Thymus (tissue), 11 donors: Measurements from ENCODE around the gene ZFP69B. TPM values are rescaled to one million over a fixed set of nuclear protein-coding genes. Genes with fewer than 3 reads are reported as not detected.

Experiments
- DNase-seq, 9 donors: peaks; one replicate each; pipeline ENCODE4 v3.0.0-alpha.2; 2013; ENCODE audit warnings: low spot score in 9 of 9, low read depth in 6 of 9, missing footprints in 1 of 9
- H3K27ac ChIP-seq, 2 donors: one replicate each; pipeline ENCODE4 v1.5.1; 2013; ENCODE audit warnings: control low read depth in 1 of 2, low read depth in 1 of 2, low read length in 1 of 2, mild to moderate bottlenecking in 1 of 2, moderate library complexity in 1 of 2
- H3K27me3 ChIP-seq, 2 donors: one replicate each; pipeline ENCODE4 v1.5.1; 2013; ENCODE audit warnings: low read length in 1 of 2; ENCODE audit not compliant: control insufficient read depth in 2 of 2, insufficient read depth in 1 of 2
- H3K36me3 ChIP-seq, 2 donors: one replicate each; pipeline ENCODE4 v1.5.1; 2013; ENCODE audit warnings: low read length in 1 of 2, mild to moderate bottlenecking in 1 of 2, moderate library complexity in 1 of 2; ENCODE audit not compliant: control insufficient read depth in 2 of 2, insufficient read depth in 2 of 2
- H3K4me1 ChIP-seq, 2 donors: one replicate each; pipeline ENCODE4 v1.5.1; 2013; ENCODE audit warnings: low read length in 2 of 2; ENCODE audit not compliant: control insufficient read depth in 2 of 2, insufficient read depth in 2 of 2
- H3K4me3 ChIP-seq, 2 donors: one replicate each; pipeline ENCODE4 v1.5.1; 2013; ENCODE audit warnings: low read length in 2 of 2, control low read depth in 1 of 2, mild to moderate bottlenecking in 1 of 2
- H3K9me3 ChIP-seq, 2 donors: one replicate each; pipeline ENCODE4 v1.5.1; 2013; ENCODE audit warnings: low read length in 1 of 2, mild to moderate bottlenecking in 1 of 2; ENCODE audit not compliant: control insufficient read depth in 2 of 2, insufficient read depth in 1 of 2
- WGBS: extraction: QIAGEN DNeasy Blood & Tissue Kit; methylation state at CpG from one replicate; pipeline ENCODE4 v1.1.7; 2013; 5-methylcytosine and 5-hydroxymethylcytosine counted together
- polyA plus RNA-seq: library from polyadenylated mRNA; stranded (reverse); fragments of 200-250 nt; gene quantifications from one replicate; pipeline ENCODE4 v1.2.3, GENCODE V29; 2013
- total RNA-seq: library from RNA; stranded (reverse); fragments of 120-200 nt; gene quantifications from one replicate; pipeline ENCODE4 v1.2.4, GENCODE V29; 2013
- donor health status: healthy.

Gene ZFP69B
- total and polyA plus RNA-seq, 2 donors: 1.4 to 2.9 TPM

DNA sequence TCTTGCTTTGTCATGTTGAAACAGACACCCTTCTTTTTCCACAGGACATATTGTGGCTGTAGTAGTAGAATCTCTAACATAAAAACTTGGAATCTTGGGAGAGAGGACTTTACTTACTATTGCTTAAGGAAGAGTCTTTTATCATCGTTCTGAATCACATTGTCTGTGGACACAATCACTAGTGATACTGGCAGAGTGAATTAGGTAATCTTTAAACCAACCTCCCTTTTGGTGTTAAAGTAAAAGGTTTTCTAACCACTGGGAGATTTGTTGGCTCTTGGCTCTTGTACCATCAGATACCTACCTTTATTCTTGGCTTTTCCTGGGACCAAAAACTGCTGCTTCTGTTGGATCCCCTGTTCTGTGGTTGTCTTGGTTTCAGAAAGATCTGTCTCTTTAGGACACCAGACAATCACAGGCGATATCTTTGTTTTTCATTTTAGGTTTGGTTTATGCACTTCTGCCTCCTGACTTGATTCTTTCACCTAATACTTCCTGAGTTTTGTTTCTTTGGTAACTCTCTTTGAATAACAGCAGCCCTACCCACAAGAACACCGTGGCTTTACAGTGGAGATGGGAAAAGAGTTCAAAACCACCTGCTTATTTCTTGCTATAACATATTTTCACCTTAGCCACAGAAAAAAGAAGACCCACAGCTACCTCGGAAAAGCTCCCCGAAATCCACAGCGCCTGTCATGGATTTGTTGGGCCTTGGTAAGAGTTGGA, 36.6 kb upstream of the ZFP69B start:
- Histone ChIP-seq H3K4me3 (no peak overlapping the region), H3K9me3 (no peaks in the 10 kb centered on the region), H3K27me3 (no peaks in the 10 kb centered on the region), H3K36me3 (peaks cover 67 to 85% of the 10 kb centered on the region in 2 donors), H3K27ac (no peak overlapping the region), H3K4me1 (no peaks in the 10 kb centered on the region)
- DNase-seq: no peak
- WGBS: 79% methylated on average over 6 of the region's 6 CpGs

DNA sequence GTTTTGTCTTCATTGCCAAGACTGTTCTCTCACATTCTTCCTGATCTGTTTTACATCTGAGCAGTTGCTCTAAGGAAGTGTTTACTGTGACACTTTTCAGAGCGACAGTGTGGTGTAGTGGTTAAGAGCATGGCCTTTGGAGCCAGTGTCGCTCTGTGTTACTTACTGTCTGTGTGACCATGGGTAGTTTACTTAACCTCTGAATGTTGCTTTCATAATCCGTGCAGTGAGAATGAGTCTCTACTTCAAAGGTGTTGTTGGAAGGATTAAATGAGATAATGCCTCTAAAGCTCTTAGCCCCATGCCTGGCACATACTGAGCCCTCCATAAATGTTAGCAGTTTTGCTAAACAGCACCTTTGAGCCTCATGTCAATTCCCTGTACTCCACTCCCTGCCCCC, 35.9 kb upstream of the ZFP69B start:
- Histone ChIP-seq H3K27ac (no peak overlapping the region), H3K36me3 (peaks cover 64 to 84% of the 10 kb centered on the region in 2 donors), H3K4me3 (no peak overlapping the region), H3K4me1 (no peaks in the 10 kb centered on the region), H3K27me3 (no peaks in the 10 kb centered on the region), H3K9me3 (no peaks in the 10 kb centered on the region)
- no peak for DNase-seq
- WGBS: 96% methylated on average over 3 of the region's 3 CpGs

DNA sequence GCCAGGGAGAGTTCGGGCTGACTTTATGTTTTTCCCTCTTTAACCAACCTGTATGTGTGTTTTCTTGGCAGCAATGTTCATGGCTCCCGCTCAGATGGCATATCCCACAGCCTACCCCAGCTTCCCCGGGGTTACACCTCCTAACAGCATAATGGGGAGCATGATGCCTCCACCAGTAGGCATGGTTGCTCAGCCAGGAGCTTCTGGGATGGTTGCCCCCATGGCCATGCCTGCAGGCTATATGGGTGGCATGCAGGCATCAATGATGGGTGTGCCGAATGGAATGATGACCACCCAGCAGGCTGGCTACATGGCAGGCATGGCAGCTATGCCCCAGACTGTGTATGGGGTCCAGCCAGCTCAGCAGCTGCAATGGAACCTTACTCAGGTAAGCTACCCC, 33.6 kb upstream of the ZFP69B start:
- H3K27ac ChIP-seq: no peak overlapping the region
- DNase-seq: no peak
- H3K4me3 ChIP-seq: no peak overlapping the region
- peaks cover 0 to 3% of the 10 kb centered on the region in 2 donors for H3K4me1 ChIP-seq
- WGBS: 86% methylated on average over 4 of the region's 4 CpGs
- peaks cover 55 to 79% of the 10 kb centered on the region in 2 donors for H3K36me3 ChIP-seq
- H3K27me3 ChIP-seq: no peaks in the 10 kb centered on the region
- no peaks in the 10 kb centered on the region for H3K9me3 ChIP-seq

DNA sequence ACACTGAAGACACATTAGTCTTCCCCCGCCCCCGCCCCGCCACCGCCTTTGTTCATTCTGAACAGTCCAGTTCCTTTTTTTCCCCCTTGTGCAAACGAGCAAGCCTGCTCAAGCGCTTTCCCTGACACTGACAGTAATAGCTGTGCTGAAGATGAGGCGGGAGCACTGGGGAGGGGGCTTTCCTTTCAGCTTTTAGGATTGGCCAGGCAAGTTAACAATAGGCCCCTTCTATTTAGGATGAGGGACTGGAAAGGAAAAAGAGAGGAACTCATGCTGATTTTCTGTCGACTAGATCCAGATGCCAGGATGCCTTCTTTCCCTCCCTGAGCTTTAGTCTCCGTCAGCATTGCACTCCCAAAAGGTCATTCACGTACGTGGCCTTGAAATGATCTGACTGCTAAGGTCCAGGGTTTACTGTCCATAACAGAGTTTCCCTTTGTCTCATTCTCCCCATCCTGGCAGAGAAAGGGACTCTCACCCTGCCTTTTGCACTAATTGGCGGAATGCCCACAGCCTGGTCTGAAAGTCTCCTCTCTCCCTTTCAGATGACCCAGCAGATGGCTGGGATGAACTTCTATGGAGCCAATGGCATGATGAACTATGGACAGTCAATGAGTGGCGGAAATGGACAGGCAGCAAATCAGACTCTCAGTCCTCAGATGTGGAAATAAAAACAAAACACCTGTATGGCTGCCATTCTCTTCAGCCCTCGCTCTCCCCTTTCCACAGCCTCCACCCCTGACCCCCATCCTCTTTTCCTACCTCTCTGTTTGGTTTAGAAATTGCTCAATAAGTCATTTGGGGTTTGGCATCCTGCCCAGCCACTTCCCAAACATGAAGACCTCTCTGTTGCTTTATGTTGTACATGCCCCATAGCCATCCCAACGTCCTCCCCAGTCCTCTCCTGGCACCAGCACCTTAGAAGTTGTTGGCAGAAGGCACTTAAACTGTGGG, 28.6 kb upstream of the ZFP69B start:
- DNase-seq: no peak
- peaks cover 0 to 7% of the 10 kb centered on the region in 2 donors for H3K4me1 ChIP-seq
- H3K4me3 ChIP-seq: no peak overlapping the region
- peaks cover 42 to 64% of the 10 kb centered on the region in 2 donors for H3K36me3 ChIP-seq
- no peaks in the 10 kb centered on the region for H3K9me3 ChIP-seq
- no peak overlapping the region for H3K27ac ChIP-seq
- no peaks in the 10 kb centered on the region for H3K27me3 ChIP-seq
- WGBS: 72% methylated on average over 15 of the region's 15 CpGs

DNA sequence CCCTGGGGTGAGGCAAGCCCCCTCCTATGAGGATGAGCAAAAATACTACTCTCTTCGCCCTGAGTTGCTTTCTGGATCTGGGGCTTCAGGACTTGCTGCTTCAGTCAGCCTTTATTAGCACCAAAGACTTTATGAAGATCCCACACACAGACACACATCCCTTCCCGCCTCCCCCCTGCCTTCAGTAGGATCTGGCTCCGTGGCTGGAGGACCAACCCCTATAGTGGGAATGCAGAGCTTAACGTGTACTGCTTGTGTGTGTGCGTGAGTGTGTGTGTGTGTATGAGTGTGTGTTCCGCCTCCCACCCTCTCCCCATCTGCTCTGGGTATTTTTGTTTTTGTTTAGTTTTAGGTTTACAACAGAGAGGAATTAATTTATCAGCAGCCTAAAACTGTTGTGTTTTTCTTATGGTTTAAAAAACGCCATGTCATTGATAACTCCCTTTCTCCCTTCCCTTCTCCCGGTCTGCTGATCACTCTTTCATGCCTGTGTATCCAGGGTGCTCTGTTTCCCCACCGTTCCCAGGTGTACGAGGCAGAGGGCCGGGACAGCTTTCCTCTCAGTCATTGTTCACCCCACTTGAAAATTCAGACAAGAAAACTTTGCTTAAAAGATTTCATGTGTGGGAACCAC, 27.5 kb upstream of the ZFP69B start:
- Histone ChIP-seq H3K36me3 (peaks cover 33 to 53% of the 10 kb centered on the region in 2 donors), H3K4me1 (peaks cover 0 to 7% of the 10 kb centered on the region in 2 donors), H3K9me3 (no peaks in the 10 kb centered on the region), H3K27me3 (no peaks in the 10 kb centered on the region), H3K4me3 (no peak overlapping the region), H3K27ac (no peak overlapping the region)
- WGBS: 93% methylated on average over 11 of the region's 11 CpGs
- DNase-seq: no peak

DNA sequence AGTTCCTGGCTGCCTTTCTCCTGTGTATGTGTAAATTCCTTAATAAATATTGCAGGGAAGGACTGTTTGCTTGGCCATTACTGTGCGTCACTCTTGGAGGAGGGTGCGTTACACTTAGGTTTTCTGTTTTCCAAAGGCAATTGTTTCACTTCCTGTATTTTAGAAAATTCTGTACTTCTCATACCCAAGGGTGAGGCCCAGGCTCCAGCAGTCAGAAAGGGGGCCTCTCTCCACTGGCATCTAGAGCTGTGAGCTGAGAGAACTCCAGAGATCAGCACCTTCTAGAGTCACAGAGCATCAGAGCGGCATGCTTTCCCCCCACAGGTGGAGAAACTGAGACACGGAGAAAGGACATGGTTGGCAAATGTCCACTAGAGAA, 27.0 kb upstream of the ZFP69B start:
- peaks cover 33 to 53% of the 10 kb centered on the region in 2 donors for H3K36me3 ChIP-seq
- peaks cover 0 to 7% of the 10 kb centered on the region in 2 donors for H3K4me1 ChIP-seq
- peak overlapping the region in 1 of 2 donors; percentile 5 for H3K27ac ChIP-seq
- 97% methylated on average over 4 of the region's 4 CpGs for WGBS
- H3K9me3 ChIP-seq: no peaks in the 10 kb centered on the region
- DNase-seq: no peak
- no peak overlapping the region for H3K4me3 ChIP-seq
- H3K27me3 ChIP-seq: no peaks in the 10 kb centered on the region

DNA sequence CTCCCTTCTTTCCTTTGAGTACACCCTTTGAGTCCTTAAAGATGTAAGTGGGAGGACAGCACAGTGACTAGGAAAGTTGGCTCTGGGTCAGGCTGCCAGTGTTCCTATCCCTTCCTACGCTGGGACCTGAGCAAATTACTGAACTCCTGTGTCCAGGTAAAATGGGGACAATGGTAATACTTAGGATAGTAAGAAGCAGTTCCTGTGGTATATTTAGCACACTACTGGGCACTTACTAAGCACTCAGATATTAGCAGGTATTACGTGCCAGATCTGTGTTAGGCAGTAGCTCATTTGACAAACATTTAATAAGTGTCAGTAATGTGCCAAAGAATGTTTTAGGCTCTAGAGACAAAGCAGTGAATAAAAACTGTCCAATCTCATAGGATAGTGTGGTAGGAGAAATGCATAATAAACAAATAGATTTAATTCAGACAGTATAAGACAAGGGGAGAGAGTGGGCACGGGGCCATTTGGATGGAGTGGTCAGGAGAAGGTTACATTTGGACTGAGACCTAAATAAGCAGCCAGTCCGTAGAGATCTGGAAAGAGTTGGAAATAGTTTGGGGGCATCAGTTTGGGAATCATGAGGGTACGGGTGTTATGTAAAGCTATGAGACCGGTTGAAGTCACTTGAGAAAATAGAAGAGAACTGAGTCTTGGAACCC, 26.2 kb upstream of the ZFP69B start:
- H3K4me3 ChIP-seq: no peak overlapping the region
- no peak for DNase-seq
- peaks cover 0 to 7% of the 10 kb centered on the region in 2 donors for H3K4me1 ChIP-seq
- 97% methylated on average over 6 of the region's 6 CpGs for WGBS
- no peaks in the 10 kb centered on the region for H3K27me3 ChIP-seq
- H3K9me3 ChIP-seq: no peaks in the 10 kb centered on the region
- no peak overlapping the region for H3K27ac ChIP-seq
- H3K36me3 ChIP-seq: peaks cover 33 to 44% of the 10 kb centered on the region in 2 donors

DNA sequence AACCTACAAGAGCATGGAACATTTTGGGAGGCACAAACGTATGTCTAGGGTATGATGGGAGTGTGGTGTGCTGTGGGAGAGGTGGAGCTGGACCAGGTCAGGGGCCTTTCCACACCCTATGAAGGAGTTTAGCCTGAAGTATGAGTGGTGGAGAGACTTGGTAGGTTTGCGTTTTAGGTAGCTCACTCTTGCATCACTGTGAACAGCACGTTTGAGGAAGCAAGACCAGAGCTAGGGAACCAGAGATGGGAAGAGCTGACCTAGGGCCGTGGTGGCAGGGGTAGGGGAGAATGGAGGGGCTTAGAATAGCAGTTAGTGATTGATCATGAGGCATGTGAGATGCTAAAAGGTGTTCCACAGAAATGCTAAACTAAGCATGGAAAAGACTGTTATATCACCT, 25.1 kb upstream of the ZFP69B start:
- peaks cover 33 to 35% of the 10 kb centered on the region in 2 donors for H3K36me3 ChIP-seq
- H3K4me3 ChIP-seq: no peak overlapping the region
- no peak for DNase-seq
- no peaks in the 10 kb centered on the region for H3K27me3 ChIP-seq
- 94% methylated on average over 4 of the region's 4 CpGs for WGBS
- H3K27ac ChIP-seq: no peak overlapping the region
- H3K4me1 ChIP-seq: peaks cover 0 to 7% of the 10 kb centered on the region in 2 donors
- H3K9me3 ChIP-seq: no peaks in the 10 kb centered on the region
